LNCaP clone FGC (cell line): ENCODE data around the gene CACNA2D2.

Source experiments
- DNase-seq: peaks from one replicate; pipeline ENCODE4 v3.0.0-alpha.2; 2011; ENCODE audit warnings: low read depth
- H3K4me3 ChIP-seq: 2 replicates; pipeline ENCODE4 v1.5.1; 2011; ENCODE audit warnings: mild to moderate bottlenecking, low read depth, low read length, control low read depth
- CTCF ChIP-seq: IDR thresholded peaks from 2 replicates; pipeline ENCODE4 v1.5.1; 2012; ENCODE audit warnings: mild to moderate bottlenecking; ENCODE audit not compliant: control insufficient read depth, insufficient read depth; ENCODE audit errors: extremely low read depth

Gene CACNA2D2

GRCh38 chr3:50318163-50318562 is 185.3 kb downstream of the CACNA2D2 start:
- H3K4me3 ChIP-seq: no peak overlapping the region
- no peak for TF ChIP-seq CTCF
- no peak for DNase-seq

GRCh38 chr3:50317300-50317699 is 186.1 kb downstream of the CACNA2D2 start:
- no peak for TF ChIP-seq CTCF
- no peak overlapping the region for H3K4me3 ChIP-seq
- no peak for DNase-seq

- no peak overlapping the region for H3K4me3 ChIP-seq
- TF ChIP-seq CTCF: no peak
- no peak for DNase-seq
These were observed 186.7 kb downstream of the CACNA2D2 start for GRCh38 chr3:50316657-50317242.

GRCh38 chr3:50314816-50315215 is 188.6 kb downstream of the CACNA2D2 start:
- H3K4me3 ChIP-seq: no peak overlapping the region
- no peak for DNase-seq
- TF ChIP-seq CTCF: no peak

GRCh38 chr3:50314342-50314741 is 189.1 kb downstream of the CACNA2D2 start:
- no peak overlapping the region for H3K4me3 ChIP-seq
- no peak for TF ChIP-seq CTCF
- DNase-seq: no peak
